SKM-1 (cell line): ENCODE measurements around the gene IGF2.
"Not testable (repeated sequence)": the region's sequence is repeated elsewhere in the genome, so short reads cannot be mapped to it uniquely, and the experiment has no call there.

Source experiments
- DNase-seq: peaks from one replicate; lab custom pipeline; 2025; ENCODE audit not compliant: unreplicated experiment; lab: John Stamatoyannopoulos, UW

IGF2 gene

DNA sequence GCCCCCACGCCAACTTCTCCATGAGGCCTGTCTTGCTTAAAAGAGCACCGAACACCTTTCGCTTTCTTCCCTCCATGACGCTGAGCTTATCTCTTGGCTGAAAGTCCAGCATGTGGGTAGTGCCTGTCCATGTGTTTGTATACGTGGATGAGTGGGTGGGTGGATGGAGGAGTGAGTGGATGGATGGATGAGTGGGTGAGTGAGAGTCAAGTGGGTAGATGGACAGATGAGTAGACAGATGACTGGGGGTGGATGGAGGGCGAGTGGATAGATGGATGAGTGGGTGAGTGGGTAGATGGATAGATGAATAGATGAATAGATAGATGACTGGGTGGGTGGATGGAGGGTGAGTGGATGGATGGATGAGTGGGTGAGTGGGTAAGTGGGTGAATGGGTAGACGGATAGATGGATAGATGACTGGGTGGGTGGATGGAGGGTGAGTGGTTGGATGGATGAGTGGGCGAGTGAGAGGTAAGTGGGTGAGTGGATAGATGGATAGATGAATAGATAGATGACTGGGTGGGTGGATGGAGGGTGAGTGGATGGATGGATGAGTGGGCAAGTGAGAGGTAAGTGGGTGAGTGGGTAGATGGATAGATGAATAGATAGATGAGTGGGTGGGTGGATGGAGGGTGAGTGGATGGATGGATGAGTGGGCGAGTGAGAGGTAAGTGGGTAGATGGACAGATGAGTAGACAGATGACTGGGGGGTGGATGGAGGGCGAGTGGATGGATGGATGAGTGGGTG is 14.3 kb downstream of the IGF2 start:
- DNase-seq = not testable (repeated sequence)

DNA sequence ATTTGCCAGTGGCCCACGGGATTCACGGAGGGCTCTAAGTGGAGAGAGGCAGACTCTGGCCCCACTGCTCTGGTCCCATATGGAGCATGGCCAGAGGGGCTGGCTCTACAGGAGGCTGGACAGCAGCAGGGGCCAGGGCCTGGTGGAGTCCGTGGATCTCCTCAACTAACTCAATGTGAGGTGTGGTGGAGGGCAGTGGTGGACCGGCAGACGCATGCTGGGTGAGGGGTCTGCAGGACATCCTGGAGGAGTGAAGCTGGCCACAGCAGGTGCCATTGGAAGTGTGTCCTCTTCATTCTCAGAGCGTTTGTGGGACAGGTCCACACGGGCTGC is 15.6 kb downstream of the IGF2 start:
- no peak for DNase-seq

DNA sequence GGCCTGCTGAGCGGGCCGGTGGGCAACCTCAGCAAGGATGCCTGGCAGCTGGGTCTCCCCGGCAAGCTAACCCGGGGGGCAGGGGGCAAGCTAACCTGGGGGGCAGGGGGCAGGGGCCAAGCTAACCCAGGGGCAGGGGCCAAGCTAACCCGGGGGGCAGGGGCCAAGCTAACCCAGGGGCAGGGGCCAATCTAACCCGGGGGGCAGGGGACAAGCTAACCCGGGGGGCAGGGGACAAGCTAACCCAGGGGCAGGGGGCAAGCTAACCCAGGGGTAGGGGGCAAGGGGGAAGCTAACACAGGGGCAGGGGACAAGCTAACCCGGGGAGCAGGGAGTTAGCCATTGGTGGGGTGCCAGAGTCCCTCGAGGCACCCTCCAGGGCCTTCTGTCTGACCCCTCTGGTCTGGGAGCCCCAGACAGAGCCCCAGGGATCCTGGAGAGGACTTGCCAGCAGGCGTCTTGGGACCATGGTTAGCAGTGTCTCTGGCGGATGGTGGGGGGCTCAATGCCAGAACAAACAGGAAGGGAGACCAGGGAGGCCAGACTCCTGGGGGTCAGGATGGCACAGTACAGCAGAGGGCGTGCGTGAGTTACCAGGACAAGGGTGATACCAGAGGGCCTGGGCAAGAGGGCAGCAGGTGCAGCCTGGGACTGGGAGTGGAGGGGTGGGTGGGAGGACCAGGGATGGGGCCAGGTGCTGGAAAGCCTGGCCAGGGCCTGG is 16.1 kb downstream of the IGF2 start:
- no peak for DNase-seq

DNA sequence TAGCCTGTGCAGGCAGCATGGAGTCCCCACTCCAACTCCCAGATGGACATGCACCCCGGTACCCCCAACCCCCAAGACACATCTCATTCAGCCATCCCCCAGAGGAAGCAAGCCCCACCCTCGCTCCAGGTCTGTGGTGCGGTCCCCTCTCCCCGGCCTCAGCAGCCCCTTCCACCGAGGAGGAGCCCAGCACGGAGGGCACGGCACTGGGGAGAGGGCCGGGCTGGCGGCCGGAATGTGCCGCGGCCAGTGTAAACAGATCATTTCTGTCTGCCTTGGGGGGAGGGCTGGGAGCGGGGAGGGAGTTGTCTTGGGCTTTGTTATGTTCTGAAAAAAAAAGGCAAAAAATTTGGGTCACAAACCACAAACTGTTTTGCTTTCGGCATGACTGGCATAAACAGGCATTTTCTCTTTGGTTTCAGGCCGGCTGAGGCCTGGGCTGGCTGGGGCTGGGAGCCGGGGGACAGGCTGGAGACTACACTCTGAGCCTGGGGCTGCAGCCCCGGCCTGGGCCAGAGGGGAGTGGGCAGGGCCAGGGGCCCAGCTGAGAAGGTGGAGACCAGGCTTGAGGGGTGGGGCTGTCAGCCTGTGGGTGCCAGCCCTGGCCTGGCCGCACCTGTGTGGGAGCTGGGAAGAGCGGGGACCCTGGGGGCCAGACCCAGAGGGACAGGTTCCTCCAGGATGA is 16.8 kb downstream of the IGF2 start:
- no peak for DNase-seq

DNA sequence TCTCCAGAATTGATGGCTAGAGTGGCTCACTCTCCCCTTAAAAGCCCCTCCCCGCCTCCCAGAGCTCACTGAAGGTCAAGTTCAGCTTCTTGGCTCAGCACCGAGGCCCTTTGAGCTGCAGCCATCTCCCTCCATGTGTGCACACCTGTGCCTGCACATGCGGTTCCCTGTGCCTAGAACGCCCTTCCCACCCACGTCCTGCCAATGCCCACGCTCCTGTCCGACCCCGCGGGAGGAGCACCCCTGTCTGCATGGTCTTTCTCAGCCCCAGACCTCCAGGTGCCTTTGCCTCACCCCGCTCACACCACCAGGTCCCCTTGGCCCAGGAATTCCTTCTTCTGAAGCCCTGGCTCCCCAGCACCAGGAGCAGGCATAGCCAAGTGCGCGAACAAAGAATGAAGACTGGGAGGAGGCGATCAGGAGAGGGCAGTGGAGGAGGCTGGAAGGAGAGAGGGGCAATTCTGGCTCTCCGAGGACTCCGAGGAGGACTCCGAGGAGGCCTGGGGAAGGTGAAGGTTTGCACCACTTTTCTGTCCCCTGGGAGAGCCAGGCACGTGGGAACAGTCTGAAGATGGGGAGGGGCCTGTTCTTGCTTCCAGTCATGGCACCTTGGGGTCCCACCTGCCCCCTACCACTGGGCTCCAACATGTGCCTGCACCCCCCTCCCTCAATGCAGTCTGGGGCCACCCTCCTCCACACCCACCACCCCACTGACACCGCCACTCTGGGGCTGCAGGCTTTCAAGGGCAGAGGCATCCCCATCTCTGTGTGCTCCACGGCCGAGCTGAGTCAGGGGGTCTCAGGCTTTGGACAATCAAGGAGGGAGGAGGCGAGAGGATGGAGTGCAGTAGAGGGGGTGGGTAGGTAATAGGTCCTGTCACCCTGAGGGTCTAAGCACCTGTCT is 17.7 kb downstream of the IGF2 start:
- no peak for DNase-seq

DNA sequence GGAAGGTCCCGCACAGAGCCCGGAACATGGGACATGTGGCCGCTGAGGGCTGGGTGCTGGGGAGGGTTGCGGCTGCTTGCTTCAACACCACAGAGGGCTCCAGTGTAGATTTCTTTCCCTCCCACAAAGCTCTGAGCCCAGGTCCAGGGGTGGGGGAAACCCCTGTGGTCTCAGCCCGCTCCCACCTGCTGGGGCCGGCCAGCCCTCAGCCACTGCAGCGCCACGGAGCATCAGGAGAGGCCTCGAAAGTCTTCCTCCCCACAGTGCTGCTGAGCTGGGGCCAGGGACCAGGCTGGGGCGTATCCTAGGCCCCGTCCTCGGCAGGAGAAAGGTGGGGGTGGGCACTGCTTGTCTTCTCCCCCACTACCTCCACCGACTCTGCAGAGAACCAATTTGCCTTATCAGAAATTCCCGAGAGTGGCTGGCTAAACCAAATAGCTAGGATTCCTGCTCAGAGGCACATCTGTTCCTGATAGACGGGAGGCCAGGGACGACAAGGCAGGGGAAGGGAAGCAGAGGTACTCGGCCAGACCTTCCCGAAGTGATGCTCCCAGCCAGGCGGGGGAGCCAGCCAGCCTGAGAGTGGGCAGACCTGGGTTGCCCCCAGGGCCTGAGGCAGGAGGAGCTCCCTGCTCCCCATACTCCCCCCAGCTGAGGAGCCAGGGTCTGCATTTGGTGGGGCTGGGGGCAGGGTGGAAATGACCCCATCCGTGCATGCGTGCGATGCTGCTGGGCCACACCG is 18.7 kb downstream of the IGF2 start:
- DNase-seq = no peak

DNA sequence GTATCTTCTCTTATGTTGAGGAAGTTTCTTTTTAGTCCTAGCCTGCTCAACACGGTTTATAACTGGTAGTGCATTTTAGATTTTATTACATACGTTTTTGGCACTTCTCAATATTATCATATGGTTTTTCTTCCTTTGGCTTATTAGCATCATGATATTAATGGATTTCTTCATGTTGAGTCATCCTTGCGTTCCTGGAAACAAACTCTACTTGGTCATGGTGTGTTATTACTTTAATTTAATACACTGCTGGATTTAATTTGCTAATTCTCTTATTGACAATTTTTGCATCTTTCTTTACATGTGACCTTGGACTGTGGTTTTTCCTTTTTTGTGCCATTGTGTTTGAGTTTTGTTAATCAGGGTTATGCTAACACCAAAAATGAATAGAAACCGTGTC is 20.5 kb downstream of the IGF2 start:
- DNase-seq = no peak

DNA sequence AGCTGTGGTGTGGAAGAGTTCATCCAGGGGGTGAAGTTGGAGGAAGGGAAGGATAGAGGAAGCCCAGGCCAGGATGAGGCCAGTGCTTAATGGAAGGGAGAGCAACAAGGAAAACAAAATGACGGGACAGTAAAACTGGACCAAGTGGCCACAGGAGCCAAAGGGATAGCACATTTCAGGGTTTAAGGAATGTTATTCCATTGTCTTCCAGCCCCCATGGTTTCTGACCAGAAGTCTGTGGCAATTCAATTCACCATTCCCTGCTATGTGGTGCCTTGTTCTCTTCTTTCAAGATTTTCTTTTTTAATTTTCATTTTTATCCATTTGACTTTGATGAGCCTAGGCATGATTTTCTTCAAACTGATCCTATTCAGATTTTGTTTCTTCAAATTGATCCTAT is 22.5 kb downstream of the IGF2 start:
- no peak for DNase-seq

DNA sequence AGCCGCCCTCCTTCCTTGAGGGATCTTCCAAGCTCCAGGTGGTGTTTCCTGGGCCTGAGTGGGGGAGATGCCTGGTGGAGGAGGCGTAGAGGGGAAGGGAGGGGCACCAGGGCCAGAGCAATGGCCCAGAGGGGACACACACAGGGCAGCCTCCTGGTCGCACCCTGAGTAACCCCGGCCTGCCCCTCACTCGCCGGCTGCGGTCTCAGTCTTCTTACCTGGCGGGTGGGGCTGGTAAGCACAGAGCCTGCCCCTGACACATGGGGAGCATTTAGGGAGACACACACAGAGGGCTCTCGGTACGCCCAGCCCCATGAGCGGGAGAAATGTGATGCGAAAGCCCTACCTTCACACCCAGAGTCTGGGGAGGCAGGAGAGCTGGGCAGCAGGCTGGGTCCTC is 23.9 kb downstream of the IGF2 start:
- no peak for DNase-seq

DNA sequence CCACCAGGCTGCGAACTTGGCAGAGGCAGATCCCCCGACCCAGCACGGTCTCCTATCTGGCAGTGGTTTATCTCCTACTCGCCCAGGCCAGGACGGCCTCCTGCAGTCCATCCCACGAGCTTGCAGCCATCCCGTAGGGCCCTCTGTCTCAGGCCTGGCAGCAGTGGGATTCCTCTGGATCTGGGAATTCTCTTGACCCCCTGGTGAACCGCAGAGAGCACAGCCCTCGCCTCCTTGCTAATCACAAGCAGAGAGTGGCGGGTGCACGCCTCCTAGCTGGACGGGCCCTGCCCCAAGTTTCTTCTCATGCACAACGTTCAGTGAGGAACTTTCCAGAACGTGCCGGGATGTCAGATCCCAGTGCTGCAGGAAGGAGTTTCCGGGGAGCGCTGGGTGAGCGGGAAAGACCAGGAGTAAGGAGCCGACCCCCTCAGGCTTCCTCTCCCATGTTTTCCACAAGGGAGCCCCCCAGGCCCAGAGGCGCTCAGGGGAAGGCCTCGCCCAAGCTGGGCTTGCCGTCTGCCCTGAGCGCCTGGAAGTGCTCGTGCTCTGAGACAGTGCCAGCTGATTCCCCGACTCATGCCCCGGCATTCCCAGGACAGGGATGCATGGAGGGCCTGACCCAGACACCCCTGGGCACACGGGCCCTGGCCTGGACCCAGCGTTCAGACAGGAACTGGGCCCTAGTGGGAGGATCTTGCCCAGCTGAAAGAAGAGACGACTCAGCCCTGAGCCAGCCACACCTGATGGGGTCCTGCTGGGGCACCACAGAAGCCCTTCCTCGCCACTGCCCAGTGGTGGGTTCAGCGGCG is 24.6 kb downstream of the IGF2 start:
- DNase-seq = no peak

DNA sequence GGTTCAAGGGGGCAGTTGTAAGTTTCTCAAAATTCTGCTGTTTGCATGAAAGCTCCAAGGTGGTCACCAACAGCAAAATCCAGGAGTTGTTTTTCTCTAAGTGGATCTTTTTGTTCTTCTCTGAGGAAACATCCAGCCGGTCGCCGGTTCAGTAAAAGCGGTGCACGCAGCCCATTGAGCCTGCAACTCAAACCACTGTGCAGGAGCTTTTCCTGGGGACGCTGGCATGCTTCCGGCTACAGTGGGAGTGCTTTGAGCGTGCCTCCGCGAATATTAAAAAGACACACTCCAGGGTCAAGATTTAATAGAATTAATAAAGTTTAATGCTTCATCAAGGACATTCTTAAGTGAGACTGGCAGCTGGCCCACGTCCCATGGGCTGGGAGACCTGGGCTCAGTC is 25.4 kb downstream of the IGF2 start:
- DNase-seq = no peak

DNA sequence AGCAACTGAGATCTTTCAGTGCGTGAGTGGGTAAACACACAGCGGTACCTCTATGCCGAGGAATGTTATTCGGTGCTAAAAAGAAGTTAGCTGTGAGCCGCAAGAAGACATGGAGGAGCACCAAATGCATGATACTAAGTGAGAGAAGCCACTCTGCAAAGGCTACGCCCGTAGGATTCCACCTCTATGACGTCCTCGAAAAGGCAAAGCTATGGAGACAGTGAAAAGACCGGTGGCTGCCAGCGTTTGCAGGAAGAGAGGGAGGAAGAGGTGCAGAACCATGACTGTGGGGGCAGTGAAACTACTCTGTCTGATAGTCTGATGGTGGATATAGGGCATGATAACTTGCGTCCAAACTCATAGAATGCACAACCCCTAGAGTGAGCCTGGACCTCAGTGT is 28.7 kb downstream of the IGF2 start:
- DNase-seq = no peak

DNA sequence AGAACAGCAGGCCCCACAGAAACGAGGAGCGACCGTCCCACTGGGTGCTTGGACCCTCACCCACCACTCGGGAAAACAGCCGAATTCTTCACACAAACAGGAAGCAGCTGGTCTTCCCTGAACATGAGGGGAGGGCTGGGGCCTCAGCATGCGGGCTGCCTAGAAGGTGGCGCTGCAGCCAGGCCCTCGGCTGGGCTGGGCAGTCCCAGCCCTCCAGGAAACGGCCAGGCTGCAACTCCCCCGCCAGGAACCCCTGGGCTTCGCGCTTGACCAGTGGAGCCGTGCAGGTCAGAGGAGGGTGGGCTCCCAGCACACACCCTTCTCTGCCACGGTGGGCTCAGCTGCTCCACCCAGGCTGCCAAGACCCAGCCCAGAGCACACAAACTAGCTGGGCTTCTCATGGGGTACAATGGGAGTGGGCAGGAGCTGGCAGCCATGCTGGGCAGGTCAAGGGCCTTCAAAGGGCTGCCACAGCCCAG is 29.6 kb downstream of the IGF2 start:
- DNase-seq = no peak

DNA sequence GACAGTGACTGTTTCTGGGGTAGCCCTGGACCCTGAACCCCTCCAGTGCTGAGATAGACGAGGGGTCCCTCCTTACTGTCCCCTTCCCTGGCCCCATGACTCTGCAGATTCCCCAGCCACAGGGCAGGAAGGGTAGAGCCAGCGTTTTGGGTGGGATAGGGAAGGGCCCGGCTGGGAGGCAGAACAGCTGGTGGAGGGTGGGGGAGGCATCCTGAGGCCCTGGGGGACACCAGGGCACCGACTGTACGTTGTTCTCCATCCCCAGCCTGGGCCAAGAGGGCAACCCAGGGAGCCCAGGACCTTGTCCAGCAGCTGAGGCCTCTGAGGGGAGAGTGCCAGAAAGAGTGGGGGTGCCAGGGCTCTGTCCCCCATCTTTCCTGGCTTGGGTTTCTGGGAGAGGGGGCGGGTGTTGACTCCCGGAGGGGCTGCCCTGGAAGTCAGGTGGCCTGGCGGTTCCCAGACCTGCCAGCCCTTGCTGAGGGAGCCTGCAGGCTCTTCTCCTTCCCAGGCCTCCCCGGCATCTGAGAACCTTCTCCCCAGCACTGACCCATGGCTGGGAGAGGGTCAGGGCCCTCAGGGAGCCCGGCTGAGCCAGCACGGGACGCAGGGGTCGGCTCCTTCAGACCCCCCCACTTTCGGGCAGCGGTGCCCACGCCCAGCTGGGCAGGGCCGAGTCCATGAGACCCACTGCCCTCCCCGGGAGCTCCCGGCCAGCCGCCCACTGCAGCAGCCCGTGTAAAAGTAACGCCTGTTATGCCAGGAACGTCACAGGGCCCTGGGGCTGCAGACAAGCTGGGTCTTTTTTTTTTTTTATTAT is 30.3 kb downstream of the IGF2 start:
- no peak for DNase-seq

DNA sequence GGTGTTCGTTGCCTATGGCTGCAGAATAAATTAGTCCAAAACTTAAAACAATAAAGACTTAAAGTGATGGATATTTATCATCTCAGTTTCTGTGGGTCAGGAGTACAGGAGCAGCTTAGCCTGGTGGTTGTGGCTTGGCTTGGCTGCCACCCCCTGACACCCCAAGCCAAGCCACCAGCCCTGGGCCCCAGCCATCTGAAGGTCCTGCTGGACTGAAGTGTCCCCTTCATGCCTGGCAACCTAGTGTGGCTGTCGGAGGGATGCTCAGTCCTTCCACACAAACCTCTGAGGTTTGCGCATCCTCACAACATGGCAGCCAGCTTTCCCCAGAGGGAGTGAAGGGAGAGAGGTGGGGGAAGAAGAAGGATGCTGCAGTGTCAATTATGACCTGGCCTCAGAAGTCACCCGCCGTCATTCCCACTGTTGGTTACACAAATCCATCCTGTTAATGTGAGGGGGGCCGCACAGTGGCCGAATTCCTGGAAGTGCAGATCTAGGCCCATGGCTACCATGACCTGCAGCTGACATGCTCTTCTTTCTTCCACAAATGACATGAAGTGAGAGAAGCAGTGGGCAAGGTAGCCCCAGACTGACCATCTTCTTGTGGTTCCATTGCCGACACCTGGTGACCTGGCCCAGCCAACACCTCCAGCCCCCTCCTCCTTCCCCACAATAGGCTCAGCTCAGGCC is 31.1 kb downstream of the IGF2 start:
- DNase-seq = no peak

DNA sequence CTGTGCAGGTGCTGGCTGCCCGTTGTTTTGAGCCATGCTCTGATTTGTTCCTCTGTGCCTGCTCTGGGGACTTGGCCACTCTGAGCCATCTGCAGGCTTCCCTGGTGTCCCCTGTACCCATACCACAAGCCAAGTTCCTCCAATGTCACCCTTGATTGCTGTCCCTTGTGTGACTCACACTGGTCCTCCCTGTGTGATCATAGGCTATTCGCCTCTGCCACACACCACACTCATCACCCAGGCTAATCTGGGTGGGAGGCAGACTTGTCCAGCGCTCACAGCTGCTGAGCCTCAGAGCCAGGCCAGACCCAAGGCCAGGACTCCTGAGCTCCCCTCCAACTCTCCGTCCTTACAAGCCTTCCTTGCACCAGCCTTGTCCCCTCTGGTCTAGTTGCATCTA is 31.7 kb downstream of the IGF2 start:
- DNase-seq = no peak

DNA sequence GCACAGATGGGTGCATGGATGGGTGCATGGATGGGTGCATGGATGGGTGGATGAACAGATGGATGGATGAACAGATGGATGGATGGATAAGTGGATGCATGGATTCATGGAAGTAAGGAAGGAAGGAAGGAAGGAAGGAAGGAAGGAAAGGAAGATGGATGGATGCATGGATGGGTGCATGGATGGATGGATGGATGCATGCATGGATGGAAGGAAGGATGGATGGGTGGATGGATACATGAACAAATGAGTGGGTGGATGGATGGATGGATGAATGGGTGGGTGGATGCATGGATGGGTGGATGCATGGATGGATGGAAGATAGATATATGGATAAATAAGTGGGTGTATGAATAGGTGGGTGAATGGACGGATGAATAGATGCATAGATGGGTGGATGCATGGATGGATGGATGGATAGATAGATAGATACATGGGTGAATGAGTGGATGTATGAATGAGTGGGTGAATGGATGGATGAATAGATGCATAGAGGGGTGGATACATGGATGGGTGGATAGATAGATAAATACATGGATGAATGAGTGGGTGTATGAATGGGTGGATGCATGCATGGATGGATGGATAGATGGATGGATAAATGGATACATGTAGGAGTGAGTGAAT is 32.5 kb downstream of the IGF2 start:
- no peak for DNase-seq

DNA sequence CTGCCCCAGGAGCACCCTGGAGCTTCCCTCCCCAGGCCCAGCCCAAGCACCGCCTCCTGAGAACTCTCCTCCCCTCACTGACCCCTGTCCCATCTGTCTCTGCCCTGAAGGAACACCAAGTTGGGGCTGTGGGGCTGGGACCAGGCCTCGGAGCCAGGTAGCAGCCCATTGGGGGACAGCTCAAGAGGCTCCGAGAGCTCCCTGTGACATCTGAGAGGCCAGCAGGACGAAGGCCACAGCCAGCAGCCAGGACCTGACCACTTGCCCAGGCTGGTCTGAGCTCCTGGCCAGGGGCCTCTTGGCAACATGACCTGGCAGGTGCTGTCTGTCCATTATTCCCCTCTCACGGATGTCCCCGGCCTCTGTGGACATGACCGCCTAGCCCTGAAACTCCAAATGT is 33.7 kb downstream of the IGF2 start:
- no peak for DNase-seq
